Hepatocyte (in vitro differentiated cells): ENCODE data around the gene L3HYPDH. TPM values are rescaled to one million over a fixed set of nuclear protein-coding genes. Genes with fewer than 3 reads are reported as not detected.

Experiments used
- DNase-seq: peaks from one replicate; pipeline ENCODE4 v3.0.0-alpha.2; 2016; ENCODE audit warnings: low spot score
- H2AFZ ChIP-seq: fragments of 200-600 bp; sonication (generic); 2 replicates; pipeline ENCODE4 v1.6.0; 2016; ENCODE audit warnings: antibody characterized with exemption, mild to moderate bottlenecking
- H3K27ac ChIP-seq: fragments of 200-600 bp; sonication (generic); 2 replicates; pipeline ENCODE4 v1.5.1; 2016; ENCODE audit warnings: mild to moderate bottlenecking
- H3K27me3 ChIP-seq: fragments of 200-600 bp; sonication (generic); 2 replicates; pipeline ENCODE4 v1.6.1; 2016
- H3K36me3 ChIP-seq: fragments of 200-600 bp; sonication (generic); replicated peaks from 2 replicates; pipeline ENCODE4 v1.5.1; 2016; ENCODE audit warnings: low read depth; ENCODE audit not compliant: insufficient read depth
- H3K4me1 ChIP-seq: fragments of 200-600 bp; sonication (generic); 2 replicates; pipeline ENCODE4 v1.5.1; 2016; ENCODE audit warnings: mild to moderate bottlenecking, moderate library complexity; ENCODE audit not compliant: insufficient read depth
- H3K4me2 ChIP-seq: fragments of 200-600 bp; sonication (generic); 2 replicates; pipeline ENCODE4 v1.6.0; 2016
- H3K4me3 ChIP-seq: fragments of 200-600 bp; sonication (generic); 2 replicates; pipeline ENCODE4 v1.5.1; 2016; ENCODE audit warnings: mild to moderate bottlenecking
- H3K79me2 ChIP-seq: fragments of 200-600 bp; sonication (generic); 2 replicates; pipeline ENCODE4 v1.6.0; 2017; ENCODE audit warnings: mild to moderate bottlenecking
- H3K9me2 ChIP-seq: fragments of 200-600 bp; sonication (generic); replicated peaks from 2 replicates; pipeline ENCODE4 v1.6.0; 2017; ENCODE audit warnings: mild to moderate bottlenecking; ENCODE audit not compliant: insufficient read depth
- H3K9me3 ChIP-seq: fragments of 200-600 bp; sonication (generic); 2 replicates; pipeline ENCODE4 v1.5.1; 2016; ENCODE audit warnings: low read depth, mild to moderate bottlenecking
- H4K20me1 ChIP-seq: fragments of 200-600 bp; sonication (generic); 2 replicates; pipeline ENCODE4 v1.6.0; 2016; ENCODE audit warnings: mild to moderate bottlenecking; ENCODE audit not compliant: insufficient read depth, poor library complexity, severe bottlenecking
- CTCF ChIP-seq: fragments of 200-600 bp; sonication (generic); IDR thresholded peaks from 2 replicates; pipeline ENCODE4 v1.5.1; 2016; ENCODE audit warnings: antibody characterized with exemption, mild to moderate bottlenecking; ENCODE audit not compliant: poor library complexity
- EZH2 ChIP-seq: fragments of 200-600 bp; sonication (generic); IDR thresholded peaks from 2 replicates; pipeline ENCODE4 v1.6.1; 2016; ENCODE audit warnings: antibody characterized with exemption, mild to moderate bottlenecking, borderline replicate concordance
- EZH2phosphoT487 ChIP-seq: fragments of 200-600 bp; sonication (generic); IDR thresholded peaks from one replicate; pipeline ENCODE4 v1.6.1; 2018; ENCODE audit warnings: antibody characterized with exemption, mild to moderate bottlenecking, low read depth, moderate library complexity; ENCODE audit not compliant: unreplicated experiment, severe bottlenecking
- WGBS: methylation state at CpG from one replicate; pipeline ENCODE4 v1.1.6; 2016; ENCODE audit warnings: low lambda C conversion rate; ENCODE audit errors: missing lambda C conversion rate; 5-methylcytosine and 5-hydroxymethylcytosine counted together
- polyA plus RNA-seq: library from polyadenylated mRNA; unstranded; fragments of >200 nt; fragmentation: Nextera tagmentation; extraction: Ambion mirVana; gene quantifications from 2 replicates; pipeline ENCODE4 v1.2.1, GENCODE V29; 2016
- total RNA-seq: library from RNA; depleted of rRNA; stranded (reverse); fragments of >200 nt; gene quantifications from 2 replicates; pipeline ENCODE4 v1.2.3, GENCODE V29; 2014

The L3HYPDH gene
- total and polyA plus RNA-seq, 2 experiments from 2014 or later: 20.3 to 36.2 TPM

DNA sequence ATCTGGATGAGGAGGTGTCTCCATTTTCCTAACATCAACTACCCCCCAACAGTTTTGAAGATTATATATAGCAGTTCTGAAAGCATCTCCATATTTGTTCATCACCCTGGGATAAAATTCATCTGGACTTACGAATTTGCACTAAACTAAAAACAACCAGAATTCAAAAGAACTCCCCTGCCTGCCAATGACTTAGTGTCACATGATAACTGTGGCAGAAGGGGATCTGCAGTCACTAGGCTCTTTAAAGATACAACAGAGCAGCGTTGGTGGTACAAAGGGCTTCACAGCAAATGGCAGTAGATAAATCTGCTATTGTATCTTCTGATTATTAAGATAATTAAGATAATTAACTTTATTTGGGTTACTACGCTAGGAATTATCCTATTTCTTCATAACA is 49.1 kb downstream of the L3HYPDH start:
- no peaks in the 10 kb centered on the region for H3K4me1 ChIP-seq
- WGBS: 77% methylated on average over 3 of the region's 3 CpGs
- H4K20me1 ChIP-seq: no peaks in the 10 kb centered on the region
- H3K27me3 ChIP-seq: no peaks in the 10 kb centered on the region
- no peaks in the 10 kb centered on the region for H3K79me2 ChIP-seq
- TF ChIP-seq EZH2 (no peak), CTCF (no peak), EZH2phosphoT487 (no peak)
- H3K4me3 ChIP-seq: no peak overlapping the region
- H2AFZ ChIP-seq: no peak overlapping the region
- no peak for DNase-seq
- no peaks in the 10 kb centered on the region for H3K36me3 ChIP-seq
- no peak overlapping the region for H3K27ac ChIP-seq
- no peak overlapping the region for H3K4me2 ChIP-seq
- no peaks in the 10 kb centered on the region for H3K9me3 ChIP-seq
- no peaks in the 10 kb centered on the region for H3K9me2 ChIP-seq

- TF ChIP-seq EZH2phosphoT487 (no peak), EZH2 (no peak), CTCF (no peak)
- H4K20me1 ChIP-seq: no peaks in the 10 kb centered on the region
- WGBS: 92% methylated on average over 4 of the region's 4 CpGs
Measured at GRCh38 chr14:59429790-59430189, 54.4 kb downstream of the L3HYPDH start.

GRCh38 chr14:59428581-59429012 is 55.6 kb downstream of the L3HYPDH start:
- 75% methylated on average over 1 of the region's 1 CpG for WGBS
- no peak overlapping the region for H2AFZ ChIP-seq
- H3K4me3 ChIP-seq: no peak overlapping the region
- no peak for DNase-seq
- no peaks in the 10 kb centered on the region for H3K9me3 ChIP-seq
- no peak overlapping the region for H3K4me2 ChIP-seq
- H3K9me2 ChIP-seq: no peaks in the 10 kb centered on the region
- H3K4me1 ChIP-seq: no peaks in the 10 kb centered on the region
- no peaks in the 10 kb centered on the region for H3K36me3 ChIP-seq
- no peak overlapping the region for H3K27ac ChIP-seq
- no peaks in the 10 kb centered on the region for H3K79me2 ChIP-seq
- H3K27me3 ChIP-seq: no peaks in the 10 kb centered on the region
- TF ChIP-seq EZH2phosphoT487 (no peak), CTCF (peak; percentile 41)
- no peaks in the 10 kb centered on the region for H4K20me1 ChIP-seq

More at GRCh38 chr14:59429790-59430189, 54.4 kb downstream of the L3HYPDH start:
- Histone ChIP-seq H3K4me1 (no peaks in the 10 kb centered on the region), H3K4me2 (no peak overlapping the region), H3K36me3 (no peaks in the 10 kb centered on the region), H3K27ac (no peak overlapping the region), H3K9me3 (no peaks in the 10 kb centered on the region), H3K9me2 (no peaks in the 10 kb centered on the region), H2AFZ (no peak overlapping the region), H3K4me3 (no peak overlapping the region), H3K79me2 (no peaks in the 10 kb centered on the region), H3K27me3 (no peaks in the 10 kb centered on the region)
- DNase-seq: no peak
